ENCODE data around the gene ODF2L.

DNA sequence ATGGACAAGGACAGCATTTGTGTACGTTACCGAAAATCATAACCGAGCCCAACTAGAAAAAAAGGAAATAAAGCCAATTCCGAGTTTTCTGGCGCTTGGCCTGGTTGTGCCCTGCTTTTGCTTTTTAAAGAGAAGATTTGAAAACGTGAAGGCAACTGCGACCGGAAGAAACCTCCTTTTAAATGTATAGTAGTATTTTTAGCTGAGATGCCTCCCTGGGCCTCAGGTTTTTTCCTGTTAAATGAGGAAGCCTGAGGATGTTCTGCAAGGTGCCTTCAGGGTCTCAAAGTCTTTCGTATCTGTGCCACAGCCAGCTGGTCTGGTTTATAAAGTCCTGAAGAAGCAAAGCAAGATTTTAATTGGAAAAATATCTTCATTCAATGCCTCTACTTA is 371 bp upstream of the ODF2L start:
- TF ChIP-seq ZNF121 (CRISPR knock-in tag; IDR thresholded peaks at IDR 0.05) (no peak), GABPA (IDR thresholded peaks at IDR 0.05; ENCODE audit: low read depth, low read length) (no peak), GABPA (CRISPR knock-in tag; IDR thresholded peaks at IDR 0.05; ENCODE audit: low read depth) (no peak), POLR2AphosphoS2 (IDR thresholded peaks at IDR 0.05; ENCODE audit: low read depth, low read length) (no peak), TAF1 (CRISPR knock-in tag; IDR thresholded peaks at IDR 0.05) (no peak), ZNF496 (CRISPR knock-in tag; IDR thresholded peaks at IDR 0.05; ENCODE audit: insufficient replicate concordance) (no peak), ZSCAN9 (CRISPR knock-in tag; IDR thresholded peaks at IDR 0.05; ENCODE audit: borderline replicate concordance) (no peak)
- TF ChIP-seq, protein P1, sequence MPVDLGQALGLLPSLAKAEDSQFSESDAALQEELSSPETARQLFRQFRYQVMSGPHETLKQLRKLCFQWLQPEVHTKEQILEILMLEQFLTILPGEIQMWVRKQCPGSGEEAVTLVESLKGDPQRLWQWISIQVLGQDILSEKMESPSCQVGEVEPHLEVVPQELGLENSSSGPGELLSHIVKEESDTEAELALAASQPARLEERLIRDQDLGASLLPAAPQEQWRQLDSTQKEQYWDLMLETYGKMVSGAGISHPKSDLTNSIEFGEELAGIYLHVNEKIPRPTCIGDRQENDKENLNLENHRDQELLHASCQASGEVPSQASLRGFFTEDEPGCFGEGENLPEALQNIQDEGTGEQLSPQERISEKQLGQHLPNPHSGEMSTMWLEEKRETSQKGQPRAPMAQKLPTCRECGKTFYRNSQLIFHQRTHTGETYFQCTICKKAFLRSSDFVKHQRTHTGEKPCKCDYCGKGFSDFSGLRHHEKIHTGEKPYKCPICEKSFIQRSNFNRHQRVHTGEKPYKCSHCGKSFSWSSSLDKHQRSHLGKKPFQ (CRISPR knock-in tag; IDR thresholded peaks at IDR 0.05; ENCODE audit: insufficient replicate concordance): no peak
- TF ChIP-seq, protein P2, sequence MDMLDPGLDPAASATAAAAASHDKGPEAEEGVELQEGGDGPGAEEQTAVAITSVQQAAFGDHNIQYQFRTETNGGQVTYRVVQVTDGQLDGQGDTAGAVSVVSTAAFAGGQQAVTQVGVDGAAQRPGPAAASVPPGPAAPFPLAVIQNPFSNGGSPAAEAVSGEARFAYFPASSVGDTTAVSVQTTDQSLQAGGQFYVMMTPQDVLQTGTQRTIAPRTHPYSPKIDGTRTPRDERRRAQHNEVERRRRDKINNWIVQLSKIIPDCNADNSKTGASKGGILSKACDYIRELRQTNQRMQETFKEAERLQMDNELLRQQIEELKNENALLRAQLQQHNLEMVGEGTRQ (IDR thresholded peaks at IDR 0.05; ENCODE audit: low read depth, low read length): no peak
- TF ChIP-seq, protein P2 (CRISPR knock-in tag; IDR thresholded peaks at IDR 0.05; ENCODE audit: borderline replicate concordance): no peak

Data from HepG2 (cell line).